Upper lobe of left lung (tissue), 6 donors: ENCODE measurements around the gene SH3TC2. TPM values are rescaled to one million over a fixed set of nuclear protein-coding genes. Genes with fewer than 3 reads are reported as not detected.

ENCODE experiments used
- ATAC-seq, 2 donors: fragments of 200-7000 bp; cut with Tn5 transposase; one replicate each; pipeline ENCODE4 v1.9.1; 2022; ENCODE audit warnings: mild to moderate bottlenecking in 2 of 2, moderate library complexity in 2 of 2; ENCODE audit not compliant: low FRiP score in 2 of 2
- DNase-seq, 2 donors: peaks; one replicate each; pipeline ENCODE4 v3.0.0-alpha.2; 2019 to 2020
- H3K27ac ChIP-seq, 4 donors: fragments of 200-600 bp; sonication (generic); one replicate each; pipeline ENCODE4 v1.5.1; 2016 to 2019
- H3K27me3 ChIP-seq, 4 donors: fragments of 200-600 bp; sonication (generic); one replicate each; pipeline ENCODE4 v1.5.1; 2017 to 2019
- H3K36me3 ChIP-seq, 4 donors: fragments of 200-600 bp; sonication (generic); one replicate each; pipeline ENCODE4 v1.5.1; 2016 to 2019
- H3K4me1 ChIP-seq, 4 donors: fragments of 200-600 bp; sonication (generic); one replicate each; pipeline ENCODE4 v1.5.1; 2018 to 2019
- H3K4me3 ChIP-seq, 4 donors: fragments of 200-600 bp; sonication (generic); one replicate each; pipeline ENCODE4 v1.5.1; 2017 to 2019; ENCODE audit warnings: mild to moderate bottlenecking in 2 of 4, moderate library complexity in 1 of 4
- H3K9me3 ChIP-seq, 4 donors: fragments of 200-600 bp; sonication (generic); one replicate each; pipeline ENCODE4 v1.5.1; 2018 to 2019
- CTCF ChIP-seq, 6 experiments: fragments of 450-650 bp in 4 of 6; fragments of 200-600 bp in 2 of 6; sonication (generic) in 2 of 6; IDR thresholded peaks; one replicate each; pipeline ENCODE4 v1.5.1; 2016 to 2019; ENCODE audit warnings: antibody characterized with exemption in 6 of 6
- EP300 ChIP-seq, 4 donors: sonication (generic); formaldehyde crosslinking; IDR thresholded peaks; one replicate each; pipeline ENCODE4 v1.5.1; 2017; ENCODE audit warnings: antibody characterized with exemption in 4 of 4, control low read depth in 2 of 4
- POLR2A ChIP-seq, 4 donors: fragments of 450-650 bp; IDR thresholded peaks; one replicate each; pipeline ENCODE4 v1.5.1; 2016 to 2017; ENCODE audit warnings: antibody characterized with exemption in 4 of 4, mild to moderate bottlenecking in 2 of 4
- POLR2AphosphoS5 ChIP-seq, 2 donors: sonication (generic); formaldehyde crosslinking; IDR thresholded peaks; one replicate each; pipeline ENCODE4 v1.5.1; 2017; ENCODE audit warnings: antibody characterized with exemption in 2 of 2
- WGBS, 2 donors: methylation state at CpG; one replicate each; pipeline ENCODE4 v1.1.5; 2017 to 2018; 5-methylcytosine and 5-hydroxymethylcytosine counted together
- total RNA-seq, 6 donors: library from RNA; depleted of rRNA in 4 of 6; stranded (reverse); fragments of >200 nt in 4 of 6; gene quantifications; one replicate each; pipeline versions ENCODE4 v1.1.0 to v1.2.1, GENCODE V29; 2016 to 2021
- donor health status: DM: no; HTN: no; CAD: no; lungs with moderate emphysema.
- donor health status: DM: no; HTN: yes; CAD: no; lungs with severe emphysema.

Gene SH3TC2
- total RNA-seq, 6 donors from 2014 or later = under 0.01 to 3.1 (median 1.2) TPM

- Histone ChIP-seq H3K36me3 (no peaks in the 10 kb centered on the region), H3K4me3 (no peak overlapping the region), H3K4me1 (peaks cover 23 to 81% (median 32%) of the 10 kb centered on the region in 4 donors), H3K27ac (peak overlapping the region; percentile 18 to 73 (median 56)), H3K27me3 (no peaks in the 10 kb centered on the region), H3K9me3 (no peaks in the 10 kb centered on the region)
- ATAC-seq = no peak
- no peak for TF ChIP-seq CTCF (IDR thresholded peaks at IDR 0.05)
- DNase-seq = no peak
- WGBS, 2 donors = 86 to 93% methylated on average over 2 of the region's 2 CpGs
Observed at GRCh38 chr5:148968311-148968710, 94.6 kb downstream of the SH3TC2 start.

- TF ChIP-seq CTCF (IDR thresholded peaks at IDR 0.05) (no peak), EP300 (IDR thresholded peaks at IDR 0.05) (no peak)
- Histone ChIP-seq H3K4me1 (peaks cover 17 to 77% (median 26%) of the 10 kb centered on the region in 4 donors), H3K27ac (peak overlapping the region; percentile 18 to 73 (median 56)), H3K36me3 (no peaks in the 10 kb centered on the region), H3K27me3 (no peaks in the 10 kb centered on the region), H3K9me3 (no peaks in the 10 kb centered on the region), H3K4me3 (no peak overlapping the region)
- ATAC-seq (no peak), DNase-seq (no peak)
- WGBS, 2 donors = 51 to 72% methylated on average over 4 of the region's 4 CpGs
Observed at GRCh38 chr5:148967783-148968182, 95.1 kb downstream of the SH3TC2 start.

GRCh38 chr5:148966938-148967337 lies 95.9 kb downstream of the SH3TC2 start:
- no peaks in the 10 kb centered on the region for H3K27me3 ChIP-seq
- ATAC-seq (no peak), DNase-seq (no peak)
- no peaks in the 10 kb centered on the region for H3K36me3 ChIP-seq
- 91 to 96% methylated on average over 2 of the region's 2 CpGs for WGBS, 2 donors
- H3K27ac ChIP-seq = peak overlapping the region; percentile 66 to 84 (median 76)
- no peak for TF ChIP-seq POLR2AphosphoS5 (IDR thresholded peaks at IDR 0.05)
- TF ChIP-seq EP300 (IDR thresholded peaks at IDR 0.05) = no peak
- no peak for TF ChIP-seq POLR2A (IDR thresholded peaks at IDR 0.05)
- H3K9me3 ChIP-seq = no peaks in the 10 kb centered on the region
- H3K4me3 ChIP-seq = no peak overlapping the region
- peaks cover 9 to 69% (median 19%) of the 10 kb centered on the region in 4 donors for H3K4me1 ChIP-seq

GRCh38 chr5:148966348-148966747 lies 96.5 kb downstream of the SH3TC2 start:
- peak overlapping the region; percentile 66 to 84 (median 76) for H3K27ac ChIP-seq
- H3K36me3 ChIP-seq = no peaks in the 10 kb centered on the region
- peak; percentile 47 to 82 for ATAC-seq
- WGBS, 2 donors = 69 to 85% methylated on average over 4 of the region's 4 CpGs
- TF ChIP-seq EP300 (IDR thresholded peaks at IDR 0.05) = peak; percentile 70 to 99 (median 84)
- peak; percentile 65 to 84 for TF ChIP-seq POLR2AphosphoS5 (IDR thresholded peaks at IDR 0.05)
- TF ChIP-seq CTCF (IDR thresholded peaks at IDR 0.05) = no peak
- TF ChIP-seq POLR2A (IDR thresholded peaks at IDR 0.05) = peak in 2 of 4 donors; percentile 7 to 12
- H3K4me1 ChIP-seq = peaks cover 8 to 68% (median 19%) of the 10 kb centered on the region in 4 donors
- H3K27me3 ChIP-seq = no peaks in the 10 kb centered on the region
- no peak overlapping the region for H3K4me3 ChIP-seq
- H3K9me3 ChIP-seq = no peaks in the 10 kb centered on the region
- DNase-seq = peak; percentile 69 to 88

- DNase-seq = peak; percentile 73 to 89
- peaks cover 8 to 67% (median 19%) of the 10 kb centered on the region in 4 donors for H3K4me1 ChIP-seq
- no peaks in the 10 kb centered on the region for H3K27me3 ChIP-seq
- no peak overlapping the region for H3K4me3 ChIP-seq
- ATAC-seq = peak; percentile 78 to 93
- no peaks in the 10 kb centered on the region for H3K36me3 ChIP-seq
- TF ChIP-seq CTCF (IDR thresholded peaks at IDR 0.05) (no peak), POLR2AphosphoS5 (IDR thresholded peaks at IDR 0.05) (peak; percentile 80 to 87), POLR2A (IDR thresholded peaks at IDR 0.05) (peak in 1 of 4 donors; percentile 25), EP300 (IDR thresholded peaks at IDR 0.05) (peak in 3 of 4 donors; percentile 35 to 94 (median 92))
- 49 to 57% methylated on average over 12 to 13 of the region's 13 CpGs for WGBS, 2 donors
- no peaks in the 10 kb centered on the region for H3K9me3 ChIP-seq
- peak overlapping the region; percentile 66 to 84 (median 76) for H3K27ac ChIP-seq
Observed at GRCh38 chr5:148965511-148966265, 97.2 kb downstream of the SH3TC2 start.
